ENCODE measurements around the gene WNT3.

WNT3 gene

GRCh38 chr17:46727572-46728348 lies 90.7 kb downstream of the WNT3 start:
- DNase-seq, result no peak

- DNase-seq, result no peak
These were observed 92.3 kb downstream of the WNT3 start for GRCh38 chr17:46726206-46726605.

- DNase-seq, result no peak
These were observed 95.7 kb downstream of the WNT3 start for GRCh38 chr17:46722662-46723285.

GRCh38 chr17:46720408-46720807 lies 98.1 kb downstream of the WNT3 start:
- no peak for DNase-seq

GRCh38 chr17:46719891-46720290 lies 98.6 kb downstream of the WNT3 start:
- no peak for DNase-seq

- no peak for DNase-seq
These were observed 100.5 kb downstream of the WNT3 start for GRCh38 chr17:46717999-46718398.

Measured in NCI-H524 (cell line).